HG03521 (cell line): ENCODE data around the gene AIM2.
"Not testable (repeated sequence)": the region's sequence is repeated elsewhere in the genome, so short reads cannot be mapped to it uniquely, and the experiment has no call there.

Experiments used
- ATAC-seq: cut with Tn5 transposase; IDR thresholded peaks from one replicate; pipeline ENCODE4 v1.9.1; 2021; ENCODE audit warnings: mild to moderate bottlenecking, moderate library complexity; ENCODE audit not compliant: unreplicated experiment

AIM2 gene

DNA sequence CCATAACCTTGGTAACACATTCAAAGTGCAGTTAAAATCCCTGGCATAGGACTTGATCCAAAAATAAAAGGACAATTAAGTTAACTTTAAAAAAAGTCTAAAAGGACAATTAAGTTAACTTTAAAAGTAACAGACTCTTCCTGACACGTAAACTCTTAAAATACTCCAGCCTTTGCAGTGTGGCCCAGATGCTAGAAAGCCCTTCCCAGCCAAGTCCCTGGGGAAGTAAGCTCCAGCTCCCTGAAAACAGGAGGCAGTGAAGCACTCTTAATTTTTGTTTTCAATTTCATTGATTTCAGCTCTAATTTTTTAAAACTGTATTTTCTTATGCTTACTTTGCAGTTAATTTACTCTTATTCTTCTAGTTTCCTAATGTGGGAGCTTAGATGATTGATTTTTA, 5.1 kb upstream of the AIM2 start:
- ATAC-seq = no peak

- no peak for ATAC-seq
Measured at GRCh38 chr1:159079525-159079924, 3.0 kb upstream of the AIM2 start.

GRCh38 chr1:159077120-159077961, 775 bp upstream of the AIM2 start:
- peak; percentile 57 for ATAC-seq

- ATAC-seq = no peak
Measured at GRCh38 chr1:159071970-159072582, 4.5 kb downstream of the AIM2 start.

DNA sequence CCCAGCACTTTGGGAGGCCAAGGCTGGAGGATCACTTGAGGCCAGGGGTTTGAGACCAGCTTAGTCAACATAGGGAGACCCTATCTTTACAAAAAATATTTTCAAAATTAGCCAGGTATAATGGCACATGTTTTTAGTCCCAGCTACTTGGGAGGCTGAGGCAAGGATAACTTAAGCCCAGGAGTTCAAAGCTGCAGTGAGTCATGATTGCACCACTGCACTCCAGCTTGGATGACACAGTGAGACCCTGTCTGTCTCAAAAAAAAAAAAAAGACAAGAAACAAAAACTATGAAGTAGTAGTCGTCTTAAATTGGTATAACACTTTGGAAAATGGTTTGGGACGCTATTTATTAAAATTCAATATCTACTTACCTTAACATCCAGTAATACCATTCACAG, 7.7 kb downstream of the AIM2 start:
- no peak for ATAC-seq

- peak; percentile 75 for ATAC-seq
Measured at GRCh38 chr1:159067699-159068621, 8.6 kb downstream of the AIM2 start.

- ATAC-seq = no peak
Measured at GRCh38 chr1:159066108-159066507, 10.5 kb downstream of the AIM2 start.

GRCh38 chr1:159065106-159065505, 11.5 kb downstream of the AIM2 start:
- ATAC-seq = no peak

DNA sequence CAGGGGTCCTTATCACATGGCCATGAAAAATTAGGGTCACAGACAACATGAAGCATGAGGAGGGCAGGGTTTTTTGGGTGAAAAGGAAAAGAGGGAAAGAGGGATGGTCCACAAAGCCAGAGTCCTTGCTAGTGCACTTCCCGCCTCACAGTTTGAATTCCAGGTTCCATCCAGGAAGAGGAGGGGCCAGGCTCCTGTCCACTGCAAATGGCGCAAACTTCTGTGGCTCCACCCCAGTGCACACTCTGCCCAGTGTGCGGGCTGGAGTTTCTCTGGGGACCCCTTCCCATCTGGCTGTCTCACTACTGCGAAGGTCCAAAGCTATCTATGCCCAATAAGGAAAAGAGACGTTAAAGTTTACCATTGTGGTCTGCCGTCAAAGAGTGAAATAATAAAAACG, 17.8 kb downstream of the AIM2 start:
- no peak for ATAC-seq

GRCh38 chr1:159056069-159056698, 20.4 kb downstream of the AIM2 start:
- no peak for ATAC-seq

DNA sequence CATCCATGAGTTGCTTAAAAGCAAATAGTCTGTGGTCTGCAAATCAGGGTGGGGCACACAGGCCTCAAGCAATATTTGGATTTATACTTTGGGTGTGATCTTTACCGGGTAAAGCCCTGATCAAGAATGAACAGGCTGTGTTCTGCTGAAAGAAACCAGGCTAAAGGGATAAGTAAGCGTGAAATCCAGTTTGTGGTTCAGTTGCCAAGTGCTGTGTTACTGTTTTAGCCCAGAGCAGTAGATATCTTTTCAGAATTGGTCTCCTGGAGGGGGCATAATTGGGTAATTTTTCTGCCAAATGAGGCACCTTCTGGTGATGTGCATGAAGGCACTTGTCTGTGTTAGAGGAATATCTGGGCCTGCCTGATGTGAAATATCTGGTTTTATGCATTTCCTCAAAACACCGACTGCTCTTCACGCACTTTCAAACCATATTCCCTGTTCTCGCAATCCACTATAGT, 21.4 kb downstream of the AIM2 start:
- ATAC-seq = no peak

DNA sequence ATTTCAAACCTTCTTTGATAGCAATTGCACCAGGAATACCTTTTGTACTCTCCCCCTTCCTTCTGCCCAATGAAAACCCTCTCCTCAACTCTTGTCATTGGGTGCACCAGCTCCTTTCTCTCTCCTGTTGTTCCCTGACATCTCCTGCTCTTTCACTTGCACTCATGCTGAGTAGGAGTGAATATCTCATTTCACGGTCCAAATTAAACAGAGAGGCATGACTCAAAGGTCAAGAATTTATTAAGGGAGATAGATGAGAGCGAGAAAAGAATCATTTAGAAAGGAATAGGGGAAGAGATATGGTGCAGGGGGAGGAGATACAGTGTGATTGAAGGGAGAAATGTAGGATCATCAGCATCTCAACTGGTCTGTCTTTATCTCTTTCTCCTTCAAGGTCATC, 22.1 kb downstream of the AIM2 start:
- ATAC-seq = no peak

- no peak for ATAC-seq
Measured at GRCh38 chr1:159051436-159051835, 25.1 kb downstream of the AIM2 start.

DNA sequence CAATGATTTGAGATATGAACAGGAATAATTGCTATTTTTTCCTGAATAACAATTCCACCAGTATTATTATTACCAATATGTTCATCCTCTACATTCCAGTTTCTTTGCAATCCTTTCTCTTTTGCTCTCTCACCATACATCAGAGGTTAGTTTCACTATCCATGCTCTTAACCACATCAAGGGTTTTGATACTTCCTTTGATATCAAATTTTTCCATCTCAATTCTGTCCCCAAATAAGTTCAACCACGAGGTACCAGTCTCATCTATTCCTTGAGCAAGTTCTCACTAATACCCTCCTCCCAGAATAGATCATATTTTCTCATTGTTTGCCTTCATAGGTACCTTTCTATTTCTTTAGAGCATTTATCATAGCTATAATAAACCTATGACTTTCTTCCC, 30.1 kb downstream of the AIM2 start:
- ATAC-seq = not testable (repeated sequence)

DNA sequence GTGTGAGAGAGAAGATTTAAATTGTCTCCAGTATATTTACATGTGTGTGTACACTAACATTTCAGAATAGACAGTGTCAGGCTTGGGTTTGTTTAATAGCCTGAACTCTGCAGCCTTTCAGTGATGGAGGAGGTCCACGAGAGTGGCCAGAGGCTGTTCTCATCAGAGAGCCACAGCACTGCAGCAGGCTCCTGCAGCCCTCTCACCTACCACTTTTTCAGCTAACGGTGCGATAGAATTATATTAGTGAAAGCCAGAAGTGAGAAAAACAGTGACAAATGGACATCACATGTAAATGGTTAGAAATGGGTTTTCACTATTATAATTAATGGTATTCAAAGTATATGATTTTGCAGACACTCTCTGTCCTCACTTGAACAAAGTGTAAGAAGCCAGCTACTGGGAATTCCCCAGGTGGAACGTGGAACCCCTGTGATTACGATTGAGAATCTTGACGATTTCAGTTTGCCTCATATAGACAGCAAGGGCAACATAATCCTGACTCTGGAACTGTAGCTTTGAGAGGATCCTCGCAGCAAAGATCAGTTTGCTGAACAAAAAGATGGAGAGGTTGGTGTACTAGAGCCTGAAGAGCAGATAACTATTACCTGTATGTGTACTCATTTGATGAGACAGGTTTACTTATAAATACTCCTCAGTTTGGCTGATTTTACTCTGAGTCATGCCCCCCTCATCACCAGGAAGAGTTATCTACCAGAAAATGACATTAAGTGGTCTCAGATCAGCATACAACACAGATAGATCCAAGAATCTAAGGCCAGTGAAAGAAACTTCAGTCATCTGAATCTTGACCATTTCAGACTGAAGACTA, 35.5 kb downstream of the AIM2 start:
- ATAC-seq = no peak

GRCh38 chr1:159040206-159040605, 36.4 kb downstream of the AIM2 start:
- no peak for ATAC-seq

DNA sequence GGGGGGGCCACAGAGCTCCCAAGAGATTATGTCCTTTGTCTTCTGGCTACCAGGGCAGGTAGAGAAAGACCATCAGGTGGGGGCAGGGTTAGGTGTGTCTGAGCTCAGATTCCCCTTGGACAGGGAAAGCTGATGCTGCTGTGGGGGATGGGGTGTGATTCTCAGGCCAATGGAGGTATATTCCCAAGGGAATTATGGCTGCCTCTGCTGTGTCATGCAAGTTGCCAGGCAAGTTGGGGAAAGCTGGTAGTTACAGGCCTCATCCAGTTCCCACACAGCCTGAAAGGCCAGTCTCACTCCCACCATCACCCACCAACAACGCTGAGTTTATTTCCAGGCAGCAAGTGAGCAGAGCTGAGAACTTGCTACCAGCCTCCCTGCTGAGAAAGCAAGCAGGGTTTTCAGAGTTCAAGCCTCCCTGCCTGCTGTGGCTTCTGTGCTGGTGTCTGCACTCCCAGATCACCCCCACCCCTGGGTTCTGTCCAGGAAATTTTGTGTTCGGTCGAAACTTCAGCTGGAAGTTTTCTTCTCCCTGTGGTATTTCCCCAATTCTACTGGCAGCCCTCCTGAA, 45.6 kb downstream of the AIM2 start:
- ATAC-seq = no peak

- no peak for ATAC-seq
Measured at GRCh38 chr1:159030311-159030710, 46.3 kb downstream of the AIM2 start.

- ATAC-seq = not testable (repeated sequence)
Measured at GRCh38 chr1:159026841-159027240, 49.7 kb downstream of the AIM2 start.

DNA sequence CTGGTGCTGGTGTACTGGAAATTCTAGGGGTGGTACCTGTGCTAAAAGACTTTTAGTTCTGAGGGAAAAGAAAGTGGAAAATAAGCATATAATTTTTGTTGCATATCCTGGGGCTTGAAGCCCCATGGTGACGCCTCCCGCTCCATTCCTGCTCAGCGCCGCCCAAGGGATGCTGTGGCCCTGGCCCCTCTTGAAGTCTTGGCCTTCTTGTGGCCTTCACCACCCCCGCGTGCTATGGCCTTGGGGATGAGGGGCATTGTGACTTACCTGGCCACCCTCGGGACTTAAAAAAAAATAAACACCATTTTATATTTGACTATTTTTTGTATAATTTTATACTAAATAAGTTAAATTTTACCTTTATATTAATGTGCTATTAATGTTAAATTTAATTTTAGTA, 51.5 kb downstream of the AIM2 start:
- no peak for ATAC-seq
